ENCODE results near the gene PLXDC2.

The PLXDC2 gene

DNA sequence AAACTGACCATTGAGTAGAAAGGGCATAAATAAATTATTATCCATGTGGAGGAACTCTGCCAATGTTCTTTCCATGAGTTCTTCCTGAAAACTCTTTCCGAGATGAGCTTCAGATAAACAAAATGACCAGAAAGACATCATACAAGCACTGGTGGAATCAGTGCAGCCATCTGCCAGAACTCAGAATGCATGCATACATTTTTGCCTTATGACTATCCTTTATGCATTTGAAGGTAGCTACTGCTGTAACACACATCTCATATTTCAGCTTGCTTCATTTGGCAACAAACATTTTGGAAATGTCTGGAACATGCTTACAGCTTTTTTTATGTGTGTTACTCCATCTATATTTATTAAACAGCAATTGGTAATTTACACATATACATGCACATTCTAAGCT lies 448.9 kb downstream of the PLXDC2 start:
- no peak for TF ChIP-seq EZH2 (IDR thresholded peaks at IDR 0.05; ENCODE audit: borderline replicate concordance, low read depth, low read length, severe bottlenecking)
- TF ChIP-seq, protein P1, sequence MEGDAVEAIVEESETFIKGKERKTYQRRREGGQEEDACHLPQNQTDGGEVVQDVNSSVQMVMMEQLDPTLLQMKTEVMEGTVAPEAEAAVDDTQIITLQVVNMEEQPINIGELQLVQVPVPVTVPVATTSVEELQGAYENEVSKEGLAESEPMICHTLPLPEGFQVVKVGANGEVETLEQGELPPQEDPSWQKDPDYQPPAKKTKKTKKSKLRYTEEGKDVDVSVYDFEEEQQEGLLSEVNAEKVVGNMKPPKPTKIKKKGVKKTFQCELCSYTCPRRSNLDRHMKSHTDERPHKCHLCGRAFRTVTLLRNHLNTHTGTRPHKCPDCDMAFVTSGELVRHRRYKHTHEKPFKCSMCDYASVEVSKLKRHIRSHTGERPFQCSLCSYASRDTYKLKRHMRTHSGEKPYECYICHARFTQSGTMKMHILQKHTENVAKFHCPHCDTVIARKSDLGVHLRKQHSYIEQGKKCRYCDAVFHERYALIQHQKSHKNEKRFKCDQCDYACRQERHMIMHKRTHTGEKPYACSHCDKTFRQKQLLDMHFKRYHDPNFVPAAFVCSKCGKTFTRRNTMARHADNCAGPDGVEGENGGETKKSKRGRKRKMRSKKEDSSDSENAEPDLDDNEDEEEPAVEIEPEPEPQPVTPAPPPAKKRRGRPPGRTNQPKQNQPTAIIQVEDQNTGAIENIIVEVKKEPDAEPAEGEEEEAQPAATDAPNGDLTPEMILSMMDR (IDR thresholded peaks at IDR 0.05; ENCODE audit: borderline replicate concordance, extremely low read depth, low read length, poor library complexity, severe bottlenecking): no peak
- H4K20me1 ChIP-seq (ENCODE audit: insufficient read depth, low read length): no peaks in the 10 kb centered on the region

DNA sequence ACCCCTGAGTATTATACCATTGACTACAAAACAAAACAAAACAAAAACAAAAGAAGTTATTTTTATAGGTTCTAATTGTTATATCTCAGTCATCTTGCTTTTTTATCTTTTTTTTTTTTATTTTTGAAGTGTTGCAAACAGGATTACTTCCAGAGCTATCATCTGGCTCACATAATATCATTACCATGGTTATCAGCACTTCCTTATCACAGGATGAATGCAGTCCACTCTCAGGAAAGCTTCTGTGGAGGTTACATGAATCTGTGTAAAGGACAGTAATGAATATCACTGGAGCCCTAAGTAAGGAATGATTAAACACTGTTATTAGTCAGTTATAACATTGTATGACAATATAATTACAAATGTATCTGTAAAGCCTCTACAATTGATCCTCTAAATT lies 451.5 kb downstream of the PLXDC2 start:
- no peak overlapping the region for H3K9ac ChIP-seq (ENCODE audit: low read depth, low read length)
- H3K27me3 ChIP-seq (ENCODE audit: insufficient read depth, low read length, poor library complexity): no peaks in the 10 kb centered on the region
- no peak overlapping the region for H3K27ac ChIP-seq (ENCODE audit: low read length)
- TF ChIP-seq, protein P1 (IDR thresholded peaks at IDR 0.05; ENCODE audit: borderline replicate concordance, extremely low read depth, low read length, poor library complexity, severe bottlenecking): no peak
- no peak for TF ChIP-seq EZH2 (IDR thresholded peaks at IDR 0.05; ENCODE audit: borderline replicate concordance, low read depth, low read length, severe bottlenecking)
- no peak overlapping the region for H3K4me2 ChIP-seq (ENCODE audit: insufficient read depth, low read length)
- H3K4me3 ChIP-seq (ENCODE audit: low read depth in 1 of 2, low read length in 2 of 2): no peak overlapping the region
- ATAC-seq (ENCODE audit: insufficient read depth, low read depth): no peak
- H3K36me3 ChIP-seq (ENCODE audit: insufficient read depth, low read length): no peaks in the 10 kb centered on the region
- no peak for DNase-seq
- H4K20me1 ChIP-seq (ENCODE audit: insufficient read depth, low read length): no peaks in the 10 kb centered on the region
- no peaks in the 10 kb centered on the region for H3K4me1 ChIP-seq (ENCODE audit: insufficient read depth, low read length)
- H2AFZ ChIP-seq (ENCODE audit: low read depth, low read length): no peak overlapping the region
- H3K9me3 ChIP-seq (ENCODE audit: insufficient read depth, low read length, severe bottlenecking): no peaks in the 10 kb centered on the region
- H3K79me2 ChIP-seq (ENCODE audit: insufficient read depth, low read length): no peaks in the 10 kb centered on the region

More for the DNA sequence above, 448.9 kb downstream of the PLXDC2 start:
- no peak overlapping the region for H3K4me3 ChIP-seq (ENCODE audit: low read depth in 1 of 2, low read length in 2 of 2)
- H2AFZ ChIP-seq (ENCODE audit: low read depth, low read length): no peak overlapping the region
- H3K9me3 ChIP-seq (ENCODE audit: insufficient read depth, low read length, severe bottlenecking): no peaks in the 10 kb centered on the region
- no peak overlapping the region for H3K27ac ChIP-seq (ENCODE audit: low read length)
- ATAC-seq (ENCODE audit: insufficient read depth, low read depth): no peak
- H3K27me3 ChIP-seq (ENCODE audit: insufficient read depth, low read length, poor library complexity): no peaks in the 10 kb centered on the region
- H3K36me3 ChIP-seq (ENCODE audit: insufficient read depth, low read length): no peaks in the 10 kb centered on the region
- H3K9ac ChIP-seq (ENCODE audit: low read depth, low read length): no peak overlapping the region
- H3K4me2 ChIP-seq (ENCODE audit: insufficient read depth, low read length): no peak overlapping the region
- no peaks in the 10 kb centered on the region for H3K4me1 ChIP-seq (ENCODE audit: insufficient read depth, low read length)
- H3K79me2 ChIP-seq (ENCODE audit: insufficient read depth, low read length): no peaks in the 10 kb centered on the region
- no peak for DNase-seq

DNA sequence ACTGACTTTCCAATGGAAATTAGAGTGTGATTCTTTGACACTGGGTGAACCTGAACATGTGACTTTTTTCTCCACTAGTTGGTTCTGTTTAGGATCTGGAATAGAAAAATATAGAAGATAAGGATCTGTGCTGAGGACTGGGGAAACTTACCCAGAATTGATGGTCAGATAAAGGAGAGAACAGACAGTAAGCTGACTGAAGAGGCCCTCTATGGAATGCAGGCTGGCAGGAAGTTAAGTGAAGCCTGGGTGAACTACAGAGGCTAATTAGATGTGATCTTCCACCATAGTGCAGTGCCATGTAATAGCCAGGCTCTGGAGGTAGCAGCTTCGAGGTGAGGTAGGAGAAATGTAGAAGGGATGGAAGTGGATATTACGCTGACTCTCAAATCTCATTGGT lies 455.3 kb downstream of the PLXDC2 start:
- TF ChIP-seq, protein P1 (IDR thresholded peaks at IDR 0.05; ENCODE audit: borderline replicate concordance, extremely low read depth, low read length, poor library complexity, severe bottlenecking): no peak
- no peak for TF ChIP-seq EZH2 (IDR thresholded peaks at IDR 0.05; ENCODE audit: borderline replicate concordance, low read depth, low read length, severe bottlenecking)
- H2AFZ ChIP-seq (ENCODE audit: low read depth, low read length): no peak overlapping the region
- no peak overlapping the region for H3K9ac ChIP-seq (ENCODE audit: low read depth, low read length)
- no peak for ATAC-seq (ENCODE audit: insufficient read depth, low read depth)
- no peak overlapping the region for H3K4me3 ChIP-seq (ENCODE audit: low read depth in 1 of 2, low read length in 2 of 2)
- H3K27ac ChIP-seq (ENCODE audit: low read length): no peak overlapping the region
- no peaks in the 10 kb centered on the region for H3K9me3 ChIP-seq (ENCODE audit: insufficient read depth, low read length, severe bottlenecking)
- no peaks in the 10 kb centered on the region for H3K79me2 ChIP-seq (ENCODE audit: insufficient read depth, low read length)
- H3K4me2 ChIP-seq (ENCODE audit: insufficient read depth, low read length): no peak overlapping the region
- no peak for DNase-seq
- no peaks in the 10 kb centered on the region for H3K4me1 ChIP-seq (ENCODE audit: insufficient read depth, low read length)
- no peaks in the 10 kb centered on the region for H4K20me1 ChIP-seq (ENCODE audit: insufficient read depth, low read length)
- no peaks in the 10 kb centered on the region for H3K27me3 ChIP-seq (ENCODE audit: insufficient read depth, low read length, poor library complexity)
- H3K36me3 ChIP-seq (ENCODE audit: insufficient read depth, low read length): no peaks in the 10 kb centered on the region

DNA sequence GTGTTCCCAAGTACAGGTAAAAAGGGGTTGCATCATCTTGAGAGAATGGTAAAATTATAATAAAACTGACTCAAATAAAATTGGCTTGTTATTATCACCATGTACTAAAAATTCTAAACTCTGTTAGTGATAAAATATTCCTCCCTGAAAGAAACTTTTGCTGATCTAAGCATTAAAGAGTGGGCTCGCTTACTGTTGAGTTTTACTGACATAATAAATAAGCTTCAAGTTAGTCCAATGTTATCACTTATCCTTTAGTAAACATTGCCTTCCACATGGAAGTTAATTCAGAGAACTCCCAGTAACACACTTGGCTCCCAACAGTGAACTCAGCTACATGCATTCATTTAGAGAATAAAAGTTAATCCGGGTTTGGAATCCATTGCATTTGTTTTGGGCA lies 456.4 kb downstream of the PLXDC2 start:
- ATAC-seq (ENCODE audit: insufficient read depth, low read depth) (no peak), DNase-seq (no peak)
- TF ChIP-seq, protein P1 (IDR thresholded peaks at IDR 0.05; ENCODE audit: borderline replicate concordance, extremely low read depth, low read length, poor library complexity, severe bottlenecking): no peak
- no peak for TF ChIP-seq EZH2 (IDR thresholded peaks at IDR 0.05; ENCODE audit: borderline replicate concordance, low read depth, low read length, severe bottlenecking)
- H3K27ac ChIP-seq (ENCODE audit: low read length): no peak overlapping the region
- no peaks in the 10 kb centered on the region for H3K36me3 ChIP-seq (ENCODE audit: insufficient read depth, low read length)
- no peaks in the 10 kb centered on the region for H4K20me1 ChIP-seq (ENCODE audit: insufficient read depth, low read length)
- no peaks in the 10 kb centered on the region for H3K4me1 ChIP-seq (ENCODE audit: insufficient read depth, low read length)
- no peak overlapping the region for H3K4me2 ChIP-seq (ENCODE audit: insufficient read depth, low read length)
- H3K9me3 ChIP-seq (ENCODE audit: insufficient read depth, low read length, severe bottlenecking): no peaks in the 10 kb centered on the region
- no peaks in the 10 kb centered on the region for H3K27me3 ChIP-seq (ENCODE audit: insufficient read depth, low read length, poor library complexity)
- no peak overlapping the region for H3K4me3 ChIP-seq (ENCODE audit: low read depth in 1 of 2, low read length in 2 of 2)
- H2AFZ ChIP-seq (ENCODE audit: low read depth, low read length): no peak overlapping the region
- no peaks in the 10 kb centered on the region for H3K79me2 ChIP-seq (ENCODE audit: insufficient read depth, low read length)
- no peak overlapping the region for H3K9ac ChIP-seq (ENCODE audit: low read depth, low read length)

Measured in DND-41 (cell line).